Stimulated activated CD4-positive, alpha-beta T cell treated with anti-CD3 and anti-CD28 coated beads, Interleukin-2, amount 100 ng/mL, for 48 hours (primary cell): ENCODE results near the gene OAF.
"Not testable (repeated sequence)": the region's sequence is repeated elsewhere in the genome, so short reads cannot be mapped to it uniquely, and the experiment has no call there.

Experiments
- DNase-seq, 2 donors: peaks; one replicate each; pipeline ENCODE4 v3.0.0-alpha.2; 2020

OAF gene

DNA sequence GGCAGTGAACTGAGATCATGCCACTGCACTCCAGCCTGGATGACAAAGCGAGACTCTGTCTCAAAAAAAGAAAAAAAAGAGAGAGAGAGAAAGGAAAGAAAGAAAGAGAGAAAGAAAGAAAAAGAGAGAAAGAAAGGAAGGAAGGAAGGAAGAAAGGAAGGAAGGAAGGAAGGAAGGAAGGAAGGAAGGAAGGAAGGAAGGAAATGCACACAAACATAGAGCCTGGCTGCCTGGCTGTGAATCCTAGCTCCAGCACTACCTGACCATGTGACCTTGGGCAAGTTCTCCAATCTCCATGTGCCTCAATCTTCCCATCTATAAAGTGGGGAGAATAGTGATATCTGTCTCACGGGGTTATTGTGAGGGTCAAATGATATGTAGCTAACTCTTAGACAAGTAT lies 63.1 kb downstream of the OAF start:
- DNase-seq: not testable (repeated sequence)

DNA sequence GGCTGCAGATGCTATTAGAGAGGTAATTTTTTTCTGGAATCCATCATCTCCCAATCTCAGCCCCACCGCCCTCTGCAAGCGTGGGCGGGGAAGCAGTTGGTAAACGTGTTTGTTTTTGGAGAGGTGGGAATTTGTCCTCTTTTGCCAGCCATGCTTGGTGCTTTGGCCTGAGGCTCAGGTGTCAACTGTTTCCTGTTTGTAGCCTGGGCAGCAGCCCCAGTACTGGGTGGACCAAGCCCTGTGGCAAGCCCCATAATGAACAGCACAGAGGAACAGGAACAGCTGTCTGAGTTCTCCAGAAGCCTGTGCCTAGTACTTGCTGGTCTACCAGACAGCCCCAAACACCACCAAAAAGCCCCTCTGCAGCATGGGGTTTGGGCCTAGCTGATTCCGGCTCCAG lies 68.7 kb downstream of the OAF start:
- DNase-seq: no peak
